HepG2 (cell line): ENCODE results near the gene RNF213. TPM values are rescaled to one million over a fixed set of nuclear protein-coding genes. Genes with fewer than 3 reads are reported as not detected.
A peak's percentile ranks its signal among the peaks of the same experiment; 100 is the strongest.

Experiments
- AKAP8 ChIP-seq: sonication (generic); formaldehyde crosslinking; IDR thresholded peaks from 2 replicates; pipeline ENCODE4 v1.5.1; 2020; ENCODE audit warnings: mild to moderate bottlenecking, missing genetic modification reagents
- ELF3 ChIP-seq: IDR thresholded peaks from 2 replicates; pipeline ENCODE4 v1.6.1; 2016; ENCODE audit warnings: missing genetic modification reagents, missing compliant biosample characterization
- GFI1 ChIP-seq: sonication (generic); formaldehyde crosslinking; IDR thresholded peaks from 2 replicates; pipeline ENCODE4 v1.5.0; 2020; ENCODE audit warnings: missing genetic modification reagents, mild to moderate bottlenecking, borderline replicate concordance
- HMG20A ChIP-seq: IDR thresholded peaks from 2 replicates; pipeline ENCODE4 v1.6.1; 2016; ENCODE audit warnings: borderline replicate concordance
- KAT2B ChIP-seq: fragments of 150-350 bp; IDR thresholded peaks from 2 replicates; pipeline ENCODE4 v1.6.1; 2014; ENCODE audit warnings: low read depth, low read length, borderline replicate concordance
- NR2F1 ChIP-seq, 2 experiments: fragments of 450-650 bp in 1 of 2; formaldehyde crosslinking in 1 of 2; IDR thresholded peaks; 2 replicates each; pipeline versions ENCODE4 v1.5.0 to v1.6.1; 2016 to 2020; ENCODE audit warnings: mild to moderate bottlenecking in 1 of 2, missing compliant biosample characterization in 1 of 2, missing genetic modification reagents in 1 of 2, moderate library complexity in 1 of 2
- RELA ChIP-seq: sonication (generic); formaldehyde crosslinking; IDR thresholded peaks from 2 replicates; pipeline ENCODE4 v1.4.0; 2020; ENCODE audit warnings: missing genetic modification reagents
- SOX13 ChIP-seq, 3 experiments: fragments of 450-650 bp in 1 of 3; sonication (generic) in 1 of 3; formaldehyde crosslinking in 1 of 3; IDR thresholded peaks in 2 of 3; conservative IDR thresholded peaks in 1 of 3; 2 replicates each; pipeline versions ENCODE4 v1.5.0 to v1.6.1; 2016 to 2020; ENCODE audit warnings: antibody characterized with exemption in 1 of 3, mild to moderate bottlenecking in 1 of 3, missing compliant biosample characterization in 1 of 3, missing genetic modification reagents in 1 of 3, moderate library complexity in 1 of 3
- ZEB1 ChIP-seq: IDR thresholded peaks from 2 replicates; pipeline ENCODE4 v1.6.1; 2012; ENCODE audit warnings: mild to moderate bottlenecking, low read depth, inconsistent platforms; ENCODE audit not compliant: insufficient replicate concordance
- ZFP41 ChIP-seq: sonication (generic); formaldehyde crosslinking; IDR thresholded peaks from 2 replicates; pipeline ENCODE4 v1.4.0; 2020; ENCODE audit warnings: mild to moderate bottlenecking, missing genetic modification reagents, borderline replicate concordance
- ZFP90 ChIP-seq: sonication (generic); formaldehyde crosslinking; IDR thresholded peaks from 2 replicates; pipeline ENCODE4 v1.8.0; 2022; ENCODE audit warnings: missing genetic modification reagents, mild to moderate bottlenecking, inconsistent platforms, borderline replicate concordance
- ZFX ChIP-seq: sonication (generic); formaldehyde crosslinking; IDR thresholded peaks from 2 replicates; pipeline ENCODE4 v1.4.0; 2020; ENCODE audit warnings: mild to moderate bottlenecking, low read depth, missing genetic modification reagents, moderate library complexity
- ZNF253 ChIP-seq: sonication (generic); formaldehyde crosslinking; IDR thresholded peaks from 2 replicates; pipeline ENCODE4 v1.8.0; 2022; ENCODE audit warnings: mild to moderate bottlenecking, missing genetic modification reagents, borderline replicate concordance
- ZNF354B ChIP-seq: sonication (generic); formaldehyde crosslinking; IDR thresholded peaks from 2 replicates; pipeline ENCODE4 v1.8.0; 2022; ENCODE audit warnings: mild to moderate bottlenecking, missing genetic modification reagents
- ZNF44 ChIP-seq: sonication (generic); formaldehyde crosslinking; IDR thresholded peaks from 2 replicates; pipeline ENCODE4 v1.5.1; 2020; ENCODE audit warnings: mild to moderate bottlenecking, missing genetic modification reagents
- ZNF782 ChIP-seq: sonication (generic); formaldehyde crosslinking; IDR thresholded peaks from 2 replicates; pipeline ENCODE4 v1.4.0; 2020; ENCODE audit warnings: missing genetic modification reagents, mild to moderate bottlenecking, borderline replicate concordance
- ZNF784 ChIP-seq: sonication (generic); formaldehyde crosslinking; IDR thresholded peaks from 2 replicates; pipeline ENCODE4 v1.5.1; 2020; ENCODE audit warnings: missing genetic modification reagents, mild to moderate bottlenecking, borderline replicate concordance
- ZSCAN20 ChIP-seq: sonication (generic); formaldehyde crosslinking; IDR thresholded peaks from 2 replicates; pipeline ENCODE4 v1.4.0; 2020; ENCODE audit warnings: missing genetic modification reagents, mild to moderate bottlenecking, borderline replicate concordance
- polyA plus RNA-seq, 8 experiments: library from polyadenylated mRNA; depleted of rRNA in 3 of 8; stranded (reverse) in 7 of 8; unstranded in 1 of 8; fragments of >200 nt; fragmentation: Illumina TruSeq in 4 of 8; extraction: Trizol in 4 of 8; gene quantifications; 2 replicates each; pipeline versions ENCODE4 v1.2.1 to v1.2.3, GENCODE V29; 2011 to 2016; ENCODE audit warnings: low read depth in 4 of 8, missing spikeins in 1 of 8, mixed read lengths in 1 of 8; ENCODE audit not compliant: insufficient read depth in 1 of 8
- total RNA-seq, 5 experiments: library from RNA; depleted of rRNA; stranded (reverse); fragments of >200 nt; fragmentation: Illumina TruSeq; extraction: Trizol; gene quantifications; 2 replicates each; pipeline ENCODE4 v1.2.3, GENCODE V29; 2016; ENCODE audit warnings: low read depth in 1 of 5
- TF ChIP-seq, protein P1 (sequence below): IDR thresholded peaks from 2 replicates; pipeline ENCODE4 v1.6.1; 2016; ENCODE audit warnings: low read depth, missing genetic modification reagents, missing compliant biosample characterization
- TF ChIP-seq, protein P2 (sequence below): sonication (generic); formaldehyde crosslinking; IDR thresholded peaks from 2 replicates; pipeline ENCODE4 v1.4.0; 2020; ENCODE audit warnings: missing genetic modification reagents; ENCODE audit errors: not compliant biosample characterization
- TF ChIP-seq, protein P3 (sequence below): sonication (generic); formaldehyde crosslinking; IDR thresholded peaks from 2 replicates; pipeline ENCODE4 v1.8.0; 2022; ENCODE audit warnings: mild to moderate bottlenecking, missing genetic modification reagents, moderate library complexity

The RNF213 gene
- total and polyA plus RNA-seq, 2 of the 13 experiments (the other 11 are each of a cell fraction or from before 2014, with no cell fraction given), result 38.6 to 38.7 TPM

DNA sequence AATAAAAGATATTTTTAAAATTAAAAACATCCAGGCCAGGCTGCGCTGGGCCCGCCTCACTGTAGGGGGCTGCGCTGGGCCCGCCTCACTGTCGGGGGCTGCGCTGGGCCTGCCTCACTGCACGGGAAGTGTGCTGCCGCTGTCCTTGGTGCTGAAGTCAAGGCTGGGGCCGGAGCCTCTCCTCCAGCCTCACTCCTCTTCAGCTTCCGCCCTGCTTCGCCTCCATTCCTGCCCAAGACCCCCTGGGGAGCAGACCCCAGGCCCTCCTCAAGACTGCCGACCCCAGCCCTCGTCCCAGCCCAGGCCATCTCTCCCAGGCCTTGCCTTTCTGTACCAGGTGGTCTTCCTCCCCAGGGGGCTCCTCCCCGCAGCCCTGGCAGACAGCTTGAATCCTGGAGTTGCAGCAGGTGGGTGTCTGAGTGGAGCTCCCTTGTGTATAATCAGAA is 180.5 kb downstream of the RNF213 start (continued):
- TF ChIP-seq ZNF354B (CRISPR knock-in tag) (no peak), ZNF782 (CRISPR knock-in tag) (0 out of 2 replicates have a peak, but pooled peaks have one; percentile 78), ZNF784 (CRISPR knock-in tag) (0 out of 2 replicates have a peak, but pooled peaks have one; percentile 59), HMG20A (no peak; the same call in 1 of the 2 replicates), ZEB1 (no peak), ELF3 (peak; percentile 87), GFI1 (CRISPR knock-in tag) (no peak), ZFX (peak; percentile 46), ZSCAN20 (peak; percentile 88), ZNF253 (no peak), NR2F1 (CRISPR knock-in tag; IDR thresholded peaks at IDR 0.05) (peak in 1 of 2 experiments; percentile 22; a peak in 1 of 4 replicates), AKAP8 (no peak), SOX13 (IDR thresholded peaks at IDR 0.05) (no peak), SOX13 (CRISPR knock-in tag; conservative IDR thresholded peaks at IDR 0.05 in 1 of 2, IDR thresholded peaks at IDR 0.05 in 1 of 2) (peak in 1 of 2 experiments; percentile 70; a peak in 2 of 4 replicates), ZFP90 (CRISPR knock-in tag) (no peak), KAT2B (no peak), RELA (CRISPR knock-in tag) (no peak), ZFP41 (CRISPR knock-in tag) (peak; percentile 84; the same call in 1 of the 2 replicates), ZNF44 (CRISPR knock-in tag) (no peak)
- TF ChIP-seq, protein P1, sequence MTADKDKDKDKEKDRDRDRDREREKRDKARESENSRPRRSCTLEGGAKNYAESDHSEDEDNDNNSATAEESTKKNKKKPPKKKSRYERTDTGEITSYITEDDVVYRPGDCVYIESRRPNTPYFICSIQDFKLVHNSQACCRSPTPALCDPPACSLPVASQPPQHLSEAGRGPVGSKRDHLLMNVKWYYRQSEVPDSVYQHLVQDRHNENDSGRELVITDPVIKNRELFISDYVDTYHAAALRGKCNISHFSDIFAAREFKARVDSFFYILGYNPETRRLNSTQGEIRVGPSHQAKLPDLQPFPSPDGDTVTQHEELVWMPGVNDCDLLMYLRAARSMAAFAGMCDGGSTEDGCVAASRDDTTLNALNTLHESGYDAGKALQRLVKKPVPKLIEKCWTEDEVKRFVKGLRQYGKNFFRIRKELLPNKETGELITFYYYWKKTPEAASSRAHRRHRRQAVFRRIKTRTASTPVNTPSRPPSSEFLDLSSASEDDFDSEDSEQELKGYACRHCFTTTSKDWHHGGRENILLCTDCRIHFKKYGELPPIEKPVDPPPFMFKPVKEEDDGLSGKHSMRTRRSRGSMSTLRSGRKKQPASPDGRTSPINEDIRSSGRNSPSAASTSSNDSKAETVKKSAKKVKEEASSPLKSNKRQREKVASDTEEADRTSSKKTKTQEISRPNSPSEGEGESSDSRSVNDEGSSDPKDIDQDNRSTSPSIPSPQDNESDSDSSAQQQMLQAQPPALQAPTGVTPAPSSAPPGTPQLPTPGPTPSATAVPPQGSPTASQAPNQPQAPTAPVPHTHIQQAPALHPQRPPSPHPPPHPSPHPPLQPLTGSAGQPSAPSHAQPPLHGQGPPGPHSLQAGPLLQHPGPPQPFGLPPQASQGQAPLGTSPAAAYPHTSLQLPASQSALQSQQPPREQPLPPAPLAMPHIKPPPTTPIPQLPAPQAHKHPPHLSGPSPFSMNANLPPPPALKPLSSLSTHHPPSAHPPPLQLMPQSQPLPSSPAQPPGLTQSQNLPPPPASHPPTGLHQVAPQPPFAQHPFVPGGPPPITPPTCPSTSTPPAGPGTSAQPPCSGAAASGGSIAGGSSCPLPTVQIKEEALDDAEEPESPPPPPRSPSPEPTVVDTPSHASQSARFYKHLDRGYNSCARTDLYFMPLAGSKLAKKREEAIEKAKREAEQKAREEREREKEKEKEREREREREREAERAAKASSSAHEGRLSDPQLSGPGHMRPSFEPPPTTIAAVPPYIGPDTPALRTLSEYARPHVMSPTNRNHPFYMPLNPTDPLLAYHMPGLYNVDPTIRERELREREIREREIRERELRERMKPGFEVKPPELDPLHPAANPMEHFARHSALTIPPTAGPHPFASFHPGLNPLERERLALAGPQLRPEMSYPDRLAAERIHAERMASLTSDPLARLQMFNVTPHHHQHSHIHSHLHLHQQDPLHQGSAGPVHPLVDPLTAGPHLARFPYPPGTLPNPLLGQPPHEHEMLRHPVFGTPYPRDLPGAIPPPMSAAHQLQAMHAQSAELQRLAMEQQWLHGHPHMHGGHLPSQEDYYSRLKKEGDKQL (CRISPR knock-in tag), result peak; percentile 31; the same call in 1 of the 2 replicates
- TF ChIP-seq, protein P2, sequence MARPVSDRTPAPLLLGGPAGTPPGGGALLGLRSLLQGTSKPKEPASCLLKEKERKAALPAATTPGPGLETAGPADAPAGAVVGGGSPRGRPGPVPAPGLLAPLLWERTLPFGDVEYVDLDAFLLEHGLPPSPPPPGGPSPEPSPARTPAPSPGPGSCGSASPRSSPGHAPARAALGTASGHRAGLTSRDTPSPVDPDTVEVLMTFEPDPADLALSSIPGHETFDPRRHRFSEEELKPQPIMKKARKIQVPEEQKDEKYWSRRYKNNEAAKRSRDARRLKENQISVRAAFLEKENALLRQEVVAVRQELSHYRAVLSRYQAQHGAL (CRISPR knock-in tag), result peak; percentile 95
- TF ChIP-seq, protein P3, sequence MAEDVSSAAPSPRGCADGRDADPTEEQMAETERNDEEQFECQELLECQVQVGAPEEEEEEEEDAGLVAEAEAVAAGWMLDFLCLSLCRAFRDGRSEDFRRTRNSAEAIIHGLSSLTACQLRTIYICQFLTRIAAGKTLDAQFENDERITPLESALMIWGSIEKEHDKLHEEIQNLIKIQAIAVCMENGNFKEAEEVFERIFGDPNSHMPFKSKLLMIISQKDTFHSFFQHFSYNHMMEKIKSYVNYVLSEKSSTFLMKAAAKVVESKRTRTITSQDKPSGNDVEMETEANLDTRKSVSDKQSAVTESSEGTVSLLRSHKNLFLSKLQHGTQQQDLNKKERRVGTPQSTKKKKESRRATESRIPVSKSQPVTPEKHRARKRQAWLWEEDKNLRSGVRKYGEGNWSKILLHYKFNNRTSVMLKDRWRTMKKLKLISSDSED, result 0 out of 2 replicates have a peak, but pooled peaks have one; percentile 23
